GM21367 (cell line): ENCODE results near the gene CPNE7.
"Not testable (repeated sequence)": the region's sequence is repeated elsewhere in the genome, so short reads cannot be mapped to it uniquely, and the experiment has no call there.

Source experiments
- ATAC-seq: cut with Tn5 transposase; IDR thresholded peaks from one replicate; pipeline ENCODE4 v1.9.1; 2021; ENCODE audit not compliant: unreplicated experiment

Gene CPNE7

DNA sequence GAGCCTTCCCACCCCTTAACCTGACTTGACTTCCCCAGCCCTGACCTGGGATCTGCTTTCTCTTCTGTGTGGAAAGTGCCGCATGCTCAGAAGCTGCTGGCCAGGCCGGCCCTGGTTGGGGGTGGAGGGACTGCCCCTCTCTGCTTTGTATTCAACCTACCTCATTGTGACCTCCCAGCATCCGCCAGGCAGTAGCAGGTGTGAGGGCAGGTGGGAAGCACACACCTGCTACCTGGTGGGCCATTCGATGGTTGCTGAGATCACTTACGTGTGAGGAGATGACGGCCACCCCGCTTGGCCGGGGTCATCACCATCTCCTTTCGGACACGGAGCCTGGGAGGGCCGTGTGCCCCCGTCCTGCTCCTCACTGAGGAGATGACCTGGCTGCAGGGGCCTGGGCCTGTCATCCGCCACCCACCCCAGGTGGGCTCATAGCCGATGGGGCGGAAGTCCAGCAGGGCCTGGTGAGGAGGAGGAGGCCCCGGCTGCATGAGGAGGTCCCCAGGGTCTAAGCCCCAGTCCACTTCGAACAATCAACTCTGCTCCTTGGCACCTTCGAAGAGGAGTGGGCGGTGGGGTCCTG is 7.1 kb downstream of the CPNE7 start:
- no peak for ATAC-seq

DNA sequence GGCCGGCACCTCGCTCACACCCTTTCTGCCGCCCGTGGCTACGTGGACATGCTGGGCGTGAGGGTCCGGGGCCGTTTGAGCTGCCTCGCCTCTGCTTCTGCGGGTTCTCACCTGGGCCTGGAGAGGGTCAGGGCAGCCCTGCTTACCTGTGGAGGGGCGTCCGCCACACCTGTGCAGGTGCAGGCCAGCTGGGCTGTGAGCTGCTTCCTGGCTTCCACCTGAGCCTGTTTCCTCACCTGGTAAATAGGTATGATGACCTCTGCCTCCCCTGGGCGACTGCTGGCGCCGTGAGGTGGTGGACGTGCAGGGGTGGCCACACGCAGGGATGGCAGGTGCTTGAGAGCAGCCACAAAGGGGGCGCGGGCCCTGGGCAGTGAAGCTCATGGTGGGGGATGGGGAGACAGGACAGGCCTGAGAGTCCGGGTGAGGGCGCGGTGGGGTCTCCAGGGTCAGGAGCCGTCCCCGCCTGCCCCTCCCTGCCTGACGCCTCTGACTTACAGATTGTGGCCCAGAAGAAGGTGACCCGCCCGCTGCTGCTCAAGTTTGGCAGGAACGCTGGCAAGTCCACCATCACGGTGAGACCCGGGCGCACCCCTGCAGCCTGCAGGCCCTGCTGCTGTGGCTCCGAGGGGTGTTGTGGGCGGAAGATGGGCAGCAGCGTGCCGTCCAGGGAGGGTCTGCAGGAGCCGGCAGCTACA is 7.8 kb downstream of the CPNE7 start:
- ATAC-seq, result no peak

DNA sequence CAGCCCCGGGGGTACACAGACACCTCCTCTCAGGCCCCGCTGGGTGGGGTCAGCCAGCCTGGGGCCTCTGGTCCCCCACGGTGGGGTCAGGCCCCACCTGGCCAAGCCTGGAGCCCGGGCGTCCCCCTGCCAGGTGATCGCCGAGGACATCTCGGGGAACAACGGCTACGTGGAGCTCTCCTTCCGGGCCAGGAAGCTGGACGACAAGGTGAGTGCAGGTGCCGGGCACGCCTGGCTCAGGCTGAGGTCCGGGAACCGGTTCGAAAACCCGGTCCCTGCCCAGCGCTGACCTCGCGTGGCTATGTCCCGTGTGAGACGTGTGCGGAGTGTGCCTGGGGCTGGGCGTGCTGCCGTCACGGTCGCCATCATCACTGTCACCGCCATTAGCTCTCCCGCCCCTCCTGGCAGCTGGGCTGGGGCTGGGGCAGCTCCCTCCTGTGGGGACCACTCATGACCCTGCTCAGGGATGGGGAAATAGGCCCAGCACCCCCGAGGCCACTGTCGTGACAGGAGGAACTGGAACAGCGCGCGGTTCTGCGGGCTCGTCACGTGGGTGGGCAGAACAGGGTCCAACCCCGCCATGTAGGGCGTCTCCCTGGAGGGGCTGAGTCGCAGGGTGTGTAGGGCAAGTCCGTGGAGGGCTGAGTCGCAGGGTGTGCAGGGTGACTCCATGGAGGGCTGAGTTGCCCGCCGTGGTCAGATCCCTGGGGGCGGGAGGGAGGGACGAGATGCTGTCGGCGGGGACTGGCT is 8.5 kb downstream of the CPNE7 start:
- ATAC-seq, result no peak

DNA sequence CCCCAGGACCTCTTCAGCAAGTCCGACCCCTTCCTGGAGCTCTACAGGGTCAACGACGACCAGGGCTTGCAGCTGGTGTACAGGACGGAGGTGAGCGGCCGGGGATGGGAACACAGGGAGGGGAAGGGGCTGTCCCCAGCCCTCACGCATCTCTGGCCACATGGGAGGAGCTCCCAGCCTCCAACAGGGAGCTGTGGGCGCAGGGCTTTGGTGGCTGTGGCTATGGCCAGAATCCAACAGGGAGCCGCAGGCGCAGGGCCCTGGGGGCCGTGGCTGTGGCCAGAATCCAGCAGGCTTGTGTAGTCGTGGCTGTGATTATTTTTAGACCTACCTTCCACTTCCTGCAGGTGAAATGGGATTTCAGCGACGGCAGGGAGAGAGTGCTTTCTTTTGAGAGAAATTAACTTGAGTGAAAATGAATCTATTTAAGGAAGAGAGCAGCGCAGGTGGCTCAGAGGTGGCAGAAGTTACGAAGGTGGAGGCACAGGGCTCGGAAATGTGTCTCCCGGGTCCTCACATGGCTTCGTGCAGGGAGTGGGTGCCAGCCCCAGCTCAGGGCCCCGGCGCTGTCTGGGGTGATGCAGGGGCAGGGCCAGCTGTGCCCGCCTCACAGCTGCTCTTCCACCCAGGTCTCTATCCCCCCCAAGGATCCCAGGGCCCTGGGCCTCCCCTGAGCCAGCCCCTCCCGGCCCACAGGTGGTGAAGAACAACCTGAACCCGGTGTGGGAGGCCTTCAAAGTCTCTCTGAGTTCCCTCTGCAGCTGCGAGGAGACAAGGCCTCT is 9.4 kb downstream of the CPNE7 start:
- ATAC-seq, result no peak

DNA sequence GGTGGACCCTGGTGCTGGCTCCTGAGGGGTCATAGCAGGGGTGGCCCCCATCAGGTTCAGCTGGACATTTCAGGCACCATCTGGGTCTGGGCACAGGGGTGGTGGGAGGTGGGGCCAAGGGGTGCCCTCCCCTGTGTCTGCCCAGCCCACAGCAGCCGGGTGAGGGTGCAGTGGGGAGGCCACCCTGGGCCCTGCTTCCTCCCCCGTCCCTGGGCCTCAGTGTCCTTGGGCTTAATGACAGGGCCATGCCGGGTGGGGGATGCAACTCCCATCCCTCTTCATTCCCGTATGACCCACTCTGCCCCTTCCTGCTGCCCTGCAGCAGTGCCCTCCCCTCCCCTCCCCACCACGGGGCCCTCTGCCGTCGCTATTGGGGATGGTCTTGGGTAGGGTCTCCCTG is 10.7 kb downstream of the CPNE7 start:
- no peak for ATAC-seq

DNA sequence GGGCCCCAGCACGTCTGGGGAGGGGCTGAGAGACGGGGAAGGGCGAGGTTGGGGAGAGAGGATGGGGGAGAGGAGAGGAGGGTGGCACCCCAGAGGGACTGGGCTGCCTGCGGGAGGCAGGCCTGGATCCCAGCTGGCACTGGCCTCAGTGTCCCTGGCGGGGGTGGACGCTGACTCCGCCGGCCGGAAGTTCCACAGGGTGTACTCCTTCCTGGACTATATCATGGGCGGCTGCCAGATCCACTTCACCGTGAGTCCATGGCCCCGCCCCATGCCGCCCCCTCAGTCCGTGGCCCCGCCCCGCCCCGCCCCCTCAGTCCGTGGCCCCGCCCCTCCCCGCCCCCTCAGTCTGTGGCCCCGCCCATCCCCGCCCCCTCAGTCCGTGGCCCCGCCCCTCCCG is 11.3 kb downstream of the CPNE7 start:
- no peak for ATAC-seq

DNA sequence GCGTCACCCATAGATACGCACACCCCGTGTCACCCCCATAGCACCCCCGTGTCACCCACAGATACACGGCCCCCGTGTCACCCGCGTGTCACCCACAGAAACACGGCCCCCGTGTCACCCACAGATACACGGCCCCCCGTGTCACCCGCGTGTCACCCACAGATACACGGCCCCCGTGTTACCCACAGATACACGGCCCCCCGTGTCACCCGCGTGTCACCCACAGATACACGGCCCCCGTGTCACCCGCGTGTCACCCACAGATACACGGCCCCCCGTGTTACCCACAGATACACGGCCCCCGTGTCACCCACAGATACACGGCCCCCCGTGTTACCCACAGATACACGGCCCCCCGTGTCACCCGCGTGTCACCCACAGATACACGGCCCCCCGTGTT is 12.1 kb downstream of the CPNE7 start:
- ATAC-seq, result not testable (repeated sequence)

DNA sequence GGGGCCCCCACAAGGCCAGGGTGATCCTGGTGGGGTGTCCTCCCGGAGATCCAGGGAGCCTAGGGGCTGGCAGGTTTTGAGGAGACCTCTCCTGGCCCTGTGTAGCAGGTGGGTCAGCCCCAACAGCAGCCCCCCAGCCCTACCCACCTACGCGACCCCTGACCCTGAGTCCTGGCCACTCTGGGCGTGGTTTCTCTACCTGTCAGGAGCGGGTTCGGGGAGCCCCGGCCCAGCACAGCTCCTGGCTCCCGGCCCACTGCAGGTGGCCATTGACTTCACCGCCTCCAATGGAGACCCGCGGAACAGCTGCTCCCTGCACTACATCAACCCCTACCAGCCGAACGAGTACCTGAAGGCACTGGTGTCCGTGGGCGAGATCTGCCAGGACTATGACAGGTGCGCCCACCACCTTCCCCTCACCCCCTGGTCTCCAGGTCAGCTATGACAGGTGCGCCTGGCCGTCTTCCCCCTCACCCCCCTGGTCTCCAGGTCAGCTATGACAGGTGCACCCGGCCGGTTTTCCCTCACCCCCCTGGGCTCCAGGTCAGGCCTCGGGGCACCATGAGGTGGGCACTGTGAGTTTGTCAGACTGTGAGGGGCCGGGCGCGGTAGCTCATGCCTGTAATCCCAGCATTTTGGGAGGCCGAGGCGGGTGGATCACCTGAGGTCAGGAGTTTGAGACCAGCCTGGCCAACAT is 13.0 kb downstream of the CPNE7 start:
- no peak for ATAC-seq

DNA sequence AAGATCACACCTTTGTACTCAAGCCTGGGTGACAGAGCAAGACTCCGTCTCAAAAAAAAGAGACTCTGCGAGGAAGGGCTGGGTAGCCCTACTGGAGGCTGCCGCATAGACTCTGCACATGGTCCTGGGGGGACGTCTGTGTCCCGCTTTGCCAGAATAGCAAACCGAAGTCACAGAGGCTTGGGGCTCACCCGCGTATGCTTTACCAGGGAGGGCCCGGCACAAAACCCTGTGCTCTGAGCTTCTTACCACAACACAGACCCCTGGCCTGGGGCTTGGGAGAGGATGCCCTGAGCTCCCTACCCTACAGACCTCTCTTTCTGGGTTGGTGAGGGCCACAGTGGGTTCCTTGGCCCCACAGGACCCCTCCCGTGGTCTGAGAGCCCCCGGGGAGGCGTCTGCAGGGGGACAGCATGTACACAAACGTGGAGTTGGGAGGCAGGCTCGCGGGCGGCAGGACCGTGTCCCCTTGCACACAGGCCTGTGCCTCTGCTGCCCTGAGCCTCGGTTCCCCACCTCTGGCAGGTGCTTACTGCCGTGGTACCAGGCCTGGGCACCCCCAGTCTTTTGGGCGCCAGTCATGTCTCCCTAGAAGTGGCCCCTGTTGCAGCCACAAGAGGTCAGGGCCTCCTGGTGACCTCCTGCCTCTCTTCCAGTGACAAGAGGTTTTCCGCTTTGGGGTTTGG is 13.8 kb downstream of the CPNE7 start:
- no peak for ATAC-seq

DNA sequence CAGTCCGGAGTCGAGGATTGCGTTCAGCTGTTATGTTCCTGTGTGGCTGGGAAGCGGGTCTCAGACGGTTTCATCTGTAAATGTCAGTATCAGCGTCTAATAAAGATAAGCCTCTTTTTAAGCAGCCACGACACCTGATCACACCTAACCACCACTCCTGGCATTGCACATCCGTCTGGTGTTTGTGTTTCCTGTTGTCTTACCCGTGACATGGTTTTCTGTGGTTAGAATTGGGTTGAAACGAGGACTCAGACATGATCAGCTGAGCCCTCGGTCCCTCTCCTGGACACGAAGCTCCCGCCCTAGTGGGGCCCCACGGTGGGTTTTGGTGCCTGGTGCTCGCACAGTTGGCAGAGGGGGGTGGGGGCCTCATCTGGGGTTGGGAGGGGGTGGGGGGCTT is 18.3 kb downstream of the CPNE7 start:
- ATAC-seq, result no peak

DNA sequence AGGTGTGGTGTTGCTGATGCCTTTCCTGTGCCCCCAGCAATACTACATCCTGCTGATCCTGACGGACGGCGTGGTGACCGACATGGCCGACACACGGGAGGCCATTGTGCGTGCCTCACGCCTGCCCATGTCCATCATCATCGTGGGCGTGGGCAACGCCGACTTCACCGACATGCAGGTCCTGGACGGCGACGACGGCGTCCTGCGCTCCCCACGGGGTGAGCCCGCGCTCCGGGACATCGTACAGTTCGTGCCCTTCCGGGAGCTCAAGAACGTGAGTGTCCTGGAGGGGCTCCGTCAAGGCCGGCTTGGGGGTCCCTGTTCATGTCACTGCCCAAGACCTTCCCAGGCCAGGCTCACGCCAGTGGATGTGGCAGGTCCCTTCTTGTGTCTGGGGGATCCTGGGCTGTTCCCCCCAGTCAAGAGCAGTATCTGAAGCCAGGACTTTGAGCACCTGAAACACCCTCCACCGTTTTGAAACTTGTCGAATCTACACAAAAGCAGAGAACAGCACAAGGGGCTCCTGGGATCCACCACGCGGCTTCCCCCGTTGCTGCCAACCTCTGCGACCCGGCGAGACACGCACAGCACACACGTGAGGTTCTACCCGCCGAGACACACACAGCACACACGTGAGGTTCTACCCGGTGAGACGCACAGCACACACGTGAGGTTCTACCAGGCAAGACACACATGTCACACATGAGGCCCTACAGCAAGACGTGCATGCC is 19.9 kb downstream of the CPNE7 start:
- no peak for ATAC-seq

DNA sequence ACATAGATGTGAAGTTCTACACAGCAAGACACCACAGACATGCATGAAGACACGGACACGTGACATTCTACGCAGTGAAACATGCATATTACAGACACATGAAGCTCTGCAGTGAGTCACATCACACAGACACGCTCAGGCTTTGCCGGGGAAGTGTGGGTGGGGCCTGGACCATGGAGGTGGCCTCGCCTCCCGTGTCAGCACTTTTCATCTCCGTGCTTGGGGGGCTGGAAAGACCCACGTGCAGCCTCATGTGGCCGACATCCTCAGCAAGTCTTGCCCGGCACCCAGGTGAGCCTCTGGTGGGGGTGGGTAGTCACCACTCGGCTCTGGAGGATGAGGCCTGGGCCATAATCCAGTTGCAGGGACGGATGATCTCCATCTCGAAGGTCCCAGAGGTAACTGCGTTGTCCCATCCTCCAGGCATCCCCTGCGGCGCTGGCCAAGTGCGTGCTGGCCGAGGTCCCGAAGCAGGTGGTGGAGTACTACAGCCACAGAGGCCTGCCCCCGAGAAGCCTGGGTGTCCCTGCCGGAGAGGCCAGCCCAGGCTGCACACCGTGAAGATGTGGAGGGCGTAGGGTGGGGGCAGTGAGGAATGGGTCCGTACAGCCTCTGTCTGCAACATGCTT is 20.6 kb downstream of the CPNE7 start:
- ATAC-seq, result no peak

DNA sequence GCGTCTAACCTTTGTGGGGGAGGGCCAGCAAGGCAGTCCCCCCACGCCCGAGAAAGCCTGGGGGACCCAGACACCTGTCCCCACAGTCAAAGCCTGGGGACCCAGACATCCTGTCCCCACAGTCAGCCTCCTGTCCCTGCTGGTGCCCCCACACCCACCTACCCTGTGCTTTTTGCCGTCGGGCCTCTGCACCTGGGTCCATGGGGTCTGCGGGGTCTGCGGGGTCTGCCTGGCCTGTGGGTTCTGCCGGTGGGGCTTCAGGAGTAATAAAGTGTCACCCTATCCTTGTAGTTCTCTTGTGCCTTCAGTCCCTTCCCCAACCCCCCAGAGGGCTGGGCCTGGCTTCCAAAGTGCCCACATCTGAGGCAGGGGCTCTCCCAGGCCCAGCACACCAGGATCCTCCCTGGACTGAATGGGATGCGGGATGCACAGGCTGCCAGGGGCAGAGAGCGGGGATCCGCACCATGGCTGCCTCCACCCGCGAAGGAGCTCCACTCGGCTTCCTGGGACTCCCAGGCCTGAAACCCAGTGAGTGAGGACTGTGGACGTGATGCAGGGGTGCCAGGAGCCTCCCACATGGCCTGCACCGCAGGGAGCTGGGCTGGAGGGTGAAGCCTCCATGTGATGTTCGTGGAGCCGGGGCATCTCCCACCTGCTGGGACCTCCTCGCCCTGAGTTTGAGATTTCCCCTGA is 21.5 kb downstream of the CPNE7 start:
- ATAC-seq, result no peak

DNA sequence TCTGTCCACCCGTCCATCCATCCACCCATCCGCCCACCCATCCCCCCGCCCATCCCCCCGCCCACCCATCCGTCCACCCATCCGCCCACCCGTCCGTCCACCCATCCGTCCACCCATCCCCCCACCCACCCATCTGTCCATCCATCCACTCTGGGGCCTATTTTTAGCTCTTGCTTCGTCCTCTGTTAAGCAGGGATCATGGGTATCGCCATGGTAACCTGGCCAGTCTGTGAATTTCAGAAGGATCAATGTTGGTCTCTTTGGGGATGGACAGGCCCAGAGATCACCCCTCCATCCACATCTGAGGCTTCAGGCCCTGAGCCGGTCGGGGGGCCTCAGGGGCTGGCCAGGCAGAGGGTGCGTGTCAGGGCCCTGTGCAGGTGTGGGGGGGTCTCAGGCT is 22.6 kb downstream of the CPNE7 start:
- no peak for ATAC-seq

DNA sequence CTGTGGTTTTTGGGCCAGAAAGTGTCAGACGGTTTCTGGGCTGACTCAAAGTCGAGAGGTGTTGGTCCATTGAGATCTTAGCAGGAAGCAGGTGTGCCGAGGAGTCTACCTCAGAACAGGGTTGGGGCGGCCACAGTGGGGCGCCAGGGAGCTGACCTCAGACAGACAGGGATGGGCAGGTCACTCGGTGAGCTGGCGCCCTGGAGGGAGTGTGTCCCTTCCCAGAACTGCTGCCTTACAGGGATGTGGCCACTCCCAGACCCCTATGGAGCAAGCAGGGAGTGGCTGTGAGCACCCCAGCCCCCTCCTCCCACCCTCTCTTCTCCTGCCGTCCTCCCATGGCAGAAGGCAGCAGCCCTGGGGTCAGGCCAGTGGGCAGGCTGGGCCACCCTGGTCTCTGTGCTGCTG is 23.9 kb downstream of the CPNE7 start:
- ATAC-seq, result no peak

DNA sequence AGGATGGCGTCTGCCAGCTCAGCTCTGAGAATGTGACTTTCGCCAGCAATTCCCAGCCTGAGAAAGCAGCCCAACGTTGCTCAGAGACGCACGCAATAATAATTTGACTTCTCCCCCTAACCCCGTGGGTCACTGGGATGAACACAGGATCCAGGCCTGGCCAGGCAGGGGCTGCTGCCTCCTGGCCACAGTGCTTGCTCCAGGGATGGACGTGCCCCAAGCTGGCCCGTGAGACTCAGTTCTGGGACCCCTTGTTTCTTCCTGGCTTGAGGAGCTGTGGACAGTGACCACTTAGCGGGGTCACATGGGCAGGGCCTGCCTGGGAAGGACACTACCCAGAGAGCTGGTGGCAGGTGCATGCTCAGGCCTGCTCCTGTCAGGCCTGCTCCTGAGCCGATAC is 24.3 kb downstream of the CPNE7 start:
- no peak for ATAC-seq

DNA sequence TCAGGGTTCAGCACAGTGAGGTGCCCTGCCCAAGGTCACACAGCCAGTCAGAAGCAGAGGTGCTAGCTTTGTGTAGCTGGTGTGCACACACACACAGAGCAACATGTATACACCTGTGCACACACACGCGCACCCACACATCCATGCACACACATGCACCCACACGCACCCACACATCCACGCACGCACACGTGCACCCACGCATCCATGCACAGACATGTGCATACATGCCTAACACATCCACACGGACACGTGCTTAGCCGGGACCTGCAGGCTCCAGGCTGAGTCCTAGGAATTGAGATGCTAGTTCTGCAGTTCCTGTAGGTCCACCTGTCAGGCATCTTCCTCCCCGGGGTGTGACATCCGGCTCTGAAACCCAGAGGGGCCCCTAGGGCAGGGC is 24.9 kb downstream of the CPNE7 start:
- ATAC-seq, result no peak

DNA sequence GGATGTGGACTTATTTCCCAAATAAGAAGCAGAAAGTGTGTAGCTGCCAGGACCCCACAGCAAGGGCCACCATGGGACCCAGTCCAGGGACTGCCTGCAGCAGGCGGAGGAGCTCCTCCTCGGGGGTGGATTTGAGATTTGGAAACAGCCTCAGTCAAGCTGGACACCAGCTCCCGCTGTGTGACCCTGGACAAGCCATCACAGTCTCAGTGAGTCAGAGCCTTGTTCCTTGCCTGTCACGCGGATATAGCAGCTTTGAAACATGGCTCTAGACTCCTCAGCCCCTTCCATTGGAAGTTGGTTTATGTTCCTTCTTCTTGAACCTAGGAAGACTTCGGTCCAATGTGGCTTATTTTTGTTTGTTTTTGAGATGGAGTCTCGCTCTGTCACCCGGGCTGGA is 25.4 kb downstream of the CPNE7 start:
- ATAC-seq, result no peak

DNA sequence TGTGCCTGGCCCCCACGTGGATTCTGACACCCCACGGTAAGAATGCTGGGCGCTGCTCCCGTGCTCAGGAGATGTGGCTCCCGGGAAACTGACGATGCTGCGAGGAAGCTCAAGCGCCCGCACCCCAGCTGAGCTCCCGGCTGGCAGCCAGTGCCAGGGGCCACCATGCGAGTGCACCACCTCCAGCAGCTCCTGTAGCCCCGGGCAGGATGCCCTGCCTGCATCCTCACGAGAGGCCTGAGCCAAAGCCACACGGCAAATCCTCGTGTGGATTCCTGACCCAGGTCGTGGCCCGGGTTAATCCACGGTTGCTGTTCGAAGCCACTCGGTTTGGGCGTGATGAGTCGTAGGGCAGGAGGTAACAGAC is 26.3 kb downstream of the CPNE7 start:
- no peak for ATAC-seq
